Prostate gland (tissue), 2 donors: ENCODE results near the gene EIF4B. TPM values are rescaled to one million over a fixed set of nuclear protein-coding genes. Genes with fewer than 3 reads are reported as not detected.
"Not testable (repeated sequence)": the region's sequence is repeated elsewhere in the genome, so short reads cannot be mapped to it uniquely, and the experiment has no call there.

Experiments
- DNase-seq: peaks from one replicate; pipeline ENCODE4 v3.0.0-alpha.2; 2019; ENCODE audit warnings: low spot score
- H3K27ac ChIP-seq, 2 donors: fragments of 200-600 bp; sonication (generic); 2 replicates each; pipeline ENCODE4 v1.5.1; 2017 to 2019
- H3K27me3 ChIP-seq: fragments of 200-600 bp; sonication (generic); replicated peaks from 2 replicates; pipeline ENCODE4 v1.5.1; 2019; ENCODE audit not compliant: insufficient read depth
- H3K36me3 ChIP-seq, 2 donors: fragments of 200-600 bp; sonication (generic); 1 replicate in 1 of 2; 2 replicates in 1 of 2; pipeline versions ENCODE4 v1.5.1 to v1.8.1; 2017 to 2019
- H3K4me1 ChIP-seq: fragments of 200-600 bp; sonication (generic); replicated peaks from 2 replicates; pipeline ENCODE4 v1.5.1; 2019
- H3K4me3 ChIP-seq, 2 donors: fragments of 200-600 bp; sonication (generic); 2 replicates each; pipeline ENCODE4 v1.5.1; 2017 to 2019
- H3K9me3 ChIP-seq: fragments of 200-600 bp; sonication (generic); 2 replicates; pipeline ENCODE4 v1.5.1; 2017
- CTCF ChIP-seq, 4 experiments: fragments of 200-600 bp in 2 of 4; fragments of 450-650 bp in 2 of 4; sonication (generic) in 2 of 4; IDR thresholded peaks; 1 replicate in 3 of 4; 2 replicates in 1 of 4; pipeline ENCODE4 v1.5.1; 2016 to 2019; ENCODE audit warnings: antibody characterized with exemption in 4 of 4, mild to moderate bottlenecking in 2 of 4, moderate library complexity in 2 of 4
- POLR2A ChIP-seq: fragments of 450-650 bp; IDR thresholded peaks from one replicate; pipeline ENCODE4 v1.6.1; 2016; ENCODE audit warnings: antibody characterized with exemption, mild to moderate bottlenecking
- POLR2AphosphoS5 ChIP-seq: sonication (generic); formaldehyde crosslinking; IDR thresholded peaks from one replicate; pipeline ENCODE4 v1.6.1; 2017; ENCODE audit warnings: antibody characterized with exemption
- WGBS: methylation state at CpG from one replicate; pipeline ENCODE4 v1.1.5; 2018; 5-methylcytosine and 5-hydroxymethylcytosine counted together
- intact Hi-C: fragments of 100-400 bp; cut with DNase I; formaldehyde crosslinking; loops from one replicate; pipeline ENCODE4 v1.14.2; 2022
- total RNA-seq, 2 donors: library from RNA; depleted of rRNA; stranded (reverse); fragments of >200 nt; gene quantifications; one replicate each; pipeline ENCODE4 v1.1.0, GENCODE V29; 2016

Gene EIF4B
- total RNA-seq, 2 donors from 2014 or later: 419 to 458 TPM

DNA sequence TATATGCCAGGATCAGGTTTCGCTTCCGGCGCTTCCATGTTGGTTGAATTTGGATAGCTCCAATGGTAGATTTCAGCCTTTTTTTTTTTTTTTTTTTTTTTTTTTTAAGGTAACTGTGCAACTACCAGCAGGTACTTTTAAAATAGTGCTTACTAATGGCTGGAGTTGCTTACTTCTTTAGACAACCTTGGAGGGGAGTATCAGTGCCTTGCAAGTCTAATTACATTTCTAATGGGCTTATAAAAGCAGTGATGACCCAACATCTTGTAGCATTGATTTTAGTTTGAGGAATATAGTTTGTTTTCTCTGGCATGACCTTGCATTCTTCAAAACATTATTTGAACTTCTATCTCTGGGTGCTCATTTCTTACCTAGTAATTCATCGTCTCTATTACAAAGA lies 1.1 kb downstream of the EIF4B start:
- TF ChIP-seq CTCF (IDR thresholded peaks at IDR 0.05): no peak
- no peak for TF ChIP-seq POLR2AphosphoS5
- TF ChIP-seq POLR2A: no peak
- 38% methylated on average over 3 of the region's 4 CpGs for WGBS
- Histone ChIP-seq H3K36me3 (no peaks in the 10 kb centered on the region), H3K27ac (no peak overlapping the region), H3K4me1 (peaks cover 15% of the 10 kb centered on the region), H3K9me3 (no peaks in the 10 kb centered on the region), H3K27me3 (no peaks in the 10 kb centered on the region), H3K4me3 (peak overlapping the region; percentile 77 to 92)
- intact Hi-C loops: no loop called here
- DNase-seq: no peak

- intact Hi-C loops, H3K27ac ChIP-seq, H3K27me3 ChIP-seq, H3K4me3 ChIP-seq, H3K36me3 ChIP-seq, DNase-seq, H3K9me3 ChIP-seq: not testable (repeated sequence)
- peaks cover 15% of the 10 kb centered on the region for H3K4me1 ChIP-seq
- WGBS: 92% methylated on average over 15 of the region's 15 CpGs
Observed at GRCh38 chr12:53008760-53009159, 2.5 kb downstream of the EIF4B start.

DNA sequence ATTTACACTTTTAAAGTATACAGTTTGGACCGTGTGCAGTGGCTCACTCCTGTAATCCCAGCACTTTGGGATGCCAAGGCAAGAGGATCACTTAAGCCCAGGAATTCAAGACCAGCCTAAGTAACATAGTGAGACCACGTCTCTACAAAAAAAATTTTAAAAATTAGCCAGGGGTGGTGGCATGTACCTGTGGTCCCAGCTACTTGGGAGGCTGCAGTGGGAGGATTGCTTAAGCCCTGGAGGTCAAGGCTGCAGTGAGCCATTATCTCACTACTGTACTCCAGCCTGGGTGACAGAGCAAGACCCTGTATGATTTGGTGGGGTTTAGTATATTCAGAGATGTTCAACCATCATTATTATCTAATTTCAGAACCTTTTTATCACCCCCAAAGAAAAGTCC lies 4.7 kb downstream of the EIF4B start:
- peaks cover 15% of the 10 kb centered on the region for H3K4me1 ChIP-seq
- no peaks in the 10 kb centered on the region for H3K27me3 ChIP-seq
- no peaks in the 10 kb centered on the region for H3K9me3 ChIP-seq
- DNase-seq: no peak
- H3K36me3 ChIP-seq: no peaks in the 10 kb centered on the region
- H3K4me3 ChIP-seq: no peak overlapping the region
- no peak overlapping the region for H3K27ac ChIP-seq
- WGBS: 75% methylated on average over 2 of the region's 2 CpGs
- TF ChIP-seq CTCF (IDR thresholded peaks at IDR 0.05) (no peak), POLR2AphosphoS5 (no peak), POLR2A (no peak)
- intact Hi-C loops: no loop called here

DNA sequence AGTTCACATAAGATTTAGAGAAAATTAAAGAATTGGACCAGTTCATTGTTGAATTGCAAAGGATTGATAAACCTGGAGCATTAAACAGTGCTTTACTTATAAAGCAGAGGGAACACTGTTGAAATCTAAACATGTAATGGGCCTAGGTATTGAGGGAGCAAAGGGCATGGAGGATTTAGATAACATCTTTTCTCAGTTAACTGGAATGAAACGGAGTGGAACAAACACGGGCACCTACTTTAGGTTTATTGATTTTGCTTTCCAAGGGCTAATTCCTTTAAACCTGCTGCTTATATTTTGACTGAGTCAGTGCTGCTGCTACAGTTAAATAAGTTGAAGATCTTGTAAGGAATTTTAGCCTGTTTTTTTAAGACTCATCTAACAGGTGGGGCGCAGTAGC lies 5.6 kb downstream of the EIF4B start:
- H3K9me3 ChIP-seq: no peaks in the 10 kb centered on the region
- WGBS: 45% methylated on average over 3 of the region's 3 CpGs
- no peak for TF ChIP-seq POLR2AphosphoS5
- no peaks in the 10 kb centered on the region for H3K36me3 ChIP-seq
- peaks cover 15% of the 10 kb centered on the region for H3K4me1 ChIP-seq
- intact Hi-C loops: no loop called here
- no peak overlapping the region for H3K27ac ChIP-seq
- H3K4me3 ChIP-seq: no peak overlapping the region
- no peaks in the 10 kb centered on the region for H3K27me3 ChIP-seq
- no peak for DNase-seq

GRCh38 chr12:53012928-53013327 lies 6.7 kb downstream of the EIF4B start:
- Histone ChIP-seq H3K9me3 (no peaks in the 10 kb centered on the region), H3K4me3 (no peak overlapping the region), H3K4me1 (peaks cover 10% of the 10 kb centered on the region), H3K27me3 (no peaks in the 10 kb centered on the region), H3K27ac (no peak overlapping the region), H3K36me3 (peaks cover 0 to 7% of the 10 kb centered on the region in 2 donors)
- WGBS: 79% methylated on average over 3 of the region's 3 CpGs
- no peak for DNase-seq
- TF ChIP-seq POLR2A (no peak), POLR2AphosphoS5 (no peak), CTCF (IDR thresholded peaks at IDR 0.05) (no peak)
- intact Hi-C loops: no loop called here

DNA sequence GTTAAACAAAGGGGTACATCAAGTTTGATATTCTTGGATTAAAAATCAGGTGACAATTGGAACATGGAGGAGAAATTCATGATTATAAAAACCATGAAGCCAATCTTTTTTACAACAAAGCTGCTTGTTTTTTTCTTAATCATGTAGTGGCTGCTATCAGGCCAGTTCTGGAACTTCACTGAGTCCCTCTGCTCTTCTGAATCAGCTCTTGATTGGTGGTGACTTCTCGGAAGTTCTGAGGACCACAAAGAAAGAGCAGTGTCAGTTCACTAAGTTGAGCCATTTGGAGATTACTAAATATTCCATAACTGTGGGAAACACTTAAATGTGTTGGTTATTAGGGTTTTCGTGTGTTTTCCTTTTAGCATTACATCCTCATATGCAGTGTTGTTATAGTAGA lies 8.5 kb downstream of the EIF4B start:
- intact Hi-C loops: no loop called here
- Histone ChIP-seq H3K27ac (no peak overlapping the region), H3K4me3 (no peak overlapping the region), H3K27me3 (no peaks in the 10 kb centered on the region), H3K36me3 (peaks cover 0 to 13% of the 10 kb centered on the region in 2 donors), H3K4me1 (peaks cover 4% of the 10 kb centered on the region), H3K9me3 (no peaks in the 10 kb centered on the region)
- DNase-seq: no peak
- TF ChIP-seq POLR2AphosphoS5 (no peak), POLR2A (no peak), CTCF (IDR thresholded peaks at IDR 0.05) (no peak)
- WGBS: 87% methylated on average over 2 of the region's 2 CpGs
